NCI-H2227 (cell line): ENCODE results near the gene INPP4A.

Experiments used
- DNase-seq: peaks from one replicate; lab custom pipeline; 2025; ENCODE audit not compliant: unreplicated experiment; lab: John Stamatoyannopoulos, UW

Gene INPP4A

GRCh38 chr2:98608962-98609604, 164.4 kb downstream of the INPP4A start:
- DNase-seq, result peak; percentile 32

GRCh38 chr2:98614024-98614739, 169.5 kb downstream of the INPP4A start:
- DNase-seq, result no peak

- no peak for DNase-seq
Measured at GRCh38 chr2:98615481-98615880, 170.8 kb downstream of the INPP4A start.

GRCh38 chr2:98617149-98617548, 172.5 kb downstream of the INPP4A start:
- no peak for DNase-seq

GRCh38 chr2:98623657-98624056, 179.0 kb downstream of the INPP4A start:
- DNase-seq, result no peak

- no peak for DNase-seq
Measured at GRCh38 chr2:98632351-98632750, 187.7 kb downstream of the INPP4A start.

GRCh38 chr2:98634406-98635092, 189.9 kb downstream of the INPP4A start:
- DNase-seq, result no peak

GRCh38 chr2:98637401-98638147, 192.9 kb downstream of the INPP4A start:
- DNase-seq, result no peak

GRCh38 chr2:98643496-98644100, 198.9 kb downstream of the INPP4A start:
- DNase-seq, result no peak
